Cardiac fibroblast (primary cell): ENCODE measurements around the gene ABCG2.

ENCODE experiments used
- DNase-seq, 2 donors: peaks; one replicate each; pipeline versions ENCODE4 v3.0.0 to v3.0.0-alpha.2; 2010; ENCODE audit warnings: low read depth in 2 of 2
- H3K4me3 ChIP-seq, 2 donors: replicated peaks in 1 of 2; 1 replicate in 1 of 2; 2 replicates in 1 of 2; pipeline ENCODE4 v1.5.1; 2011; ENCODE audit warnings: low read depth in 2 of 2, low read length in 2 of 2, mild to moderate bottlenecking in 2 of 2, moderate library complexity in 1 of 2
- CTCF ChIP-seq: IDR thresholded peaks from one replicate; pipeline ENCODE4 v1.5.1; 2011; ENCODE audit warnings: low read depth, mild to moderate bottlenecking, low read length, inconsistent platforms

The ABCG2 gene

GRCh38 chr4:88063634-88064296, 94.7 kb downstream of the ABCG2 start:
- no peak for DNase-seq
- H3K4me3 ChIP-seq: no peak overlapping the region
- no peak for TF ChIP-seq CTCF

GRCh38 chr4:88062843-88063242, 95.6 kb downstream of the ABCG2 start:
- no peak overlapping the region for H3K4me3 ChIP-seq
- no peak for TF ChIP-seq CTCF
- DNase-seq: no peak

- DNase-seq: no peak
- no peak for TF ChIP-seq CTCF
- H3K4me3 ChIP-seq: no peak overlapping the region
Observed at GRCh38 chr4:88062311-88062710, 96.1 kb downstream of the ABCG2 start.

- TF ChIP-seq CTCF: no peak
- no peak for DNase-seq
- H3K4me3 ChIP-seq: no peak overlapping the region
Observed at GRCh38 chr4:88060431-88060830, 98.0 kb downstream of the ABCG2 start.

- no peak for TF ChIP-seq CTCF
- no peak overlapping the region for H3K4me3 ChIP-seq
- no peak for DNase-seq
Observed at GRCh38 chr4:88059766-88060165, 98.7 kb downstream of the ABCG2 start.

GRCh38 chr4:88058295-88058694, 100.1 kb downstream of the ABCG2 start:
- H3K4me3 ChIP-seq: no peak overlapping the region
- TF ChIP-seq CTCF: no peak
- no peak for DNase-seq

GRCh38 chr4:88054901-88055300, 103.5 kb downstream of the ABCG2 start:
- H3K4me3 ChIP-seq: no peak overlapping the region
- DNase-seq: peak; percentile 59 to 60
- peak; percentile 54 for TF ChIP-seq CTCF
